Tibial artery (tissue), 4 donors: ENCODE results near the gene ACTL6A.

ENCODE experiments used
- DNase-seq, 2 donors: peaks; one replicate each; pipeline ENCODE4 v3.0.0-alpha.2; 2019
- H3K27ac ChIP-seq, 2 donors: fragments of 200-600 bp; sonication (generic) in 1 of 2; 1 replicate in 1 of 2; 2 replicates in 1 of 2; pipeline ENCODE4 v1.5.1; 2018 to 2019; ENCODE audit warnings: mild to moderate bottlenecking in 1 of 2
- H3K27me3 ChIP-seq, 2 donors: fragments of 200-600 bp; sonication (generic) in 1 of 2; one replicate each; pipeline versions ENCODE4 v1.5.1 to v1.6.0; 2016 to 2019
- H3K36me3 ChIP-seq, 3 donors: fragments of 200-600 bp; sonication (generic) in 2 of 3; one replicate each; pipeline ENCODE4 v1.5.1; 2016 to 2019; ENCODE audit warnings: mild to moderate bottlenecking in 2 of 3
- H3K4me1 ChIP-seq, 4 donors: fragments of 200-600 bp; sonication (generic) in 2 of 4; 1 replicate in 3 of 4; 2 replicates in 1 of 4; pipeline ENCODE4 v1.5.1; 2016 to 2019
- H3K4me3 ChIP-seq, 2 donors: fragments of 200-600 bp; sonication (generic) in 1 of 2; 1 replicate in 1 of 2; 2 replicates in 1 of 2; pipeline ENCODE4 v1.5.1; 2018 to 2019; ENCODE audit warnings: mild to moderate bottlenecking in 2 of 2
- H3K9me3 ChIP-seq, 3 donors: fragments of 200-600 bp; sonication (generic) in 1 of 3; one replicate each; pipeline ENCODE4 v1.5.1; 2016 to 2019
- CTCF ChIP-seq, 2 experiments: fragments of 200-600 bp in 1 of 2; fragments of 450-650 bp in 1 of 2; IDR thresholded peaks; one replicate each; pipeline ENCODE4 v1.5.1; 2017 to 2019; ENCODE audit warnings: antibody characterized with exemption in 2 of 2, mild to moderate bottlenecking in 1 of 2, moderate library complexity in 1 of 2
- intact Hi-C: fragments of 100-400 bp; cut with DNase I; formaldehyde crosslinking; loops from one replicate; pipeline ENCODE4 v1.15.0; 2023; ENCODE audit warnings: low total_unique reads

Gene ACTL6A

GRCh38 chr3:179531576-179531975 lies 31.1 kb upstream of the ACTL6A start:
- Histone ChIP-seq H3K27ac (no peak overlapping the region), H3K27me3 (no peaks in the 10 kb centered on the region), H3K9me3 (no peaks in the 10 kb centered on the region), H3K36me3 (no peaks in the 10 kb centered on the region), H3K4me1 (peaks cover 0 to 12% (median 6%) of the 10 kb centered on the region in 4 donors), H3K4me3 (no peak overlapping the region)
- TF ChIP-seq CTCF (IDR thresholded peaks at IDR 0.05) = no peak
- intact Hi-C loops = no loop called here
- DNase-seq = no peak

GRCh38 chr3:179533274-179533673 lies 29.5 kb upstream of the ACTL6A start:
- Histone ChIP-seq H3K9me3 (no peaks in the 10 kb centered on the region), H3K27ac (no peak overlapping the region), H3K4me1 (no peaks in the 10 kb centered on the region), H3K36me3 (no peaks in the 10 kb centered on the region), H3K4me3 (no peak overlapping the region), H3K27me3 (no peaks in the 10 kb centered on the region)
- TF ChIP-seq CTCF (IDR thresholded peaks at IDR 0.05) = no peak
- intact Hi-C loops = no loop called here
- DNase-seq = no peak

GRCh38 chr3:179536256-179536655 lies 26.5 kb upstream of the ACTL6A start:
- H3K27me3 ChIP-seq = no peaks in the 10 kb centered on the region
- H3K9me3 ChIP-seq = no peaks in the 10 kb centered on the region
- H3K4me3 ChIP-seq = no peak overlapping the region
- no peak for DNase-seq
- no peaks in the 10 kb centered on the region for H3K4me1 ChIP-seq
- TF ChIP-seq CTCF (IDR thresholded peaks at IDR 0.05) = no peak
- H3K36me3 ChIP-seq = no peaks in the 10 kb centered on the region
- H3K27ac ChIP-seq = no peak overlapping the region
- intact Hi-C loops = no loop called here

- Histone ChIP-seq H3K4me3 (no peak overlapping the region), H3K27ac (no peak overlapping the region), H3K4me1 (no peaks in the 10 kb centered on the region), H3K9me3 (no peaks in the 10 kb centered on the region), H3K36me3 (no peaks in the 10 kb centered on the region), H3K27me3 (no peaks in the 10 kb centered on the region)
- no peak for DNase-seq
- intact Hi-C loops = no loop called here
- TF ChIP-seq CTCF (IDR thresholded peaks at IDR 0.05) = no peak
These were observed 21.6 kb upstream of the ACTL6A start for GRCh38 chr3:179541094-179541493.

- intact Hi-C loops = no loop called here
- Histone ChIP-seq H3K9me3 (no peaks in the 10 kb centered on the region), H3K4me1 (no peaks in the 10 kb centered on the region), H3K27ac (no peak overlapping the region), H3K27me3 (no peaks in the 10 kb centered on the region), H3K36me3 (no peaks in the 10 kb centered on the region), H3K4me3 (no peak overlapping the region)
- no peak for DNase-seq
- TF ChIP-seq CTCF (IDR thresholded peaks at IDR 0.05) = no peak
These were observed 21.1 kb upstream of the ACTL6A start for GRCh38 chr3:179541596-179541995.

- intact Hi-C loops = no loop called here
- no peaks in the 10 kb centered on the region for H3K36me3 ChIP-seq
- no peak for TF ChIP-seq CTCF (IDR thresholded peaks at IDR 0.05)
These were observed 20.4 kb upstream of the ACTL6A start for GRCh38 chr3:179542375-179542774.

More at GRCh38 chr3:179542375-179542774, 20.4 kb upstream of the ACTL6A start:
- Histone ChIP-seq H3K9me3 (no peaks in the 10 kb centered on the region), H3K4me3 (no peak overlapping the region), H3K4me1 (no peaks in the 10 kb centered on the region), H3K27me3 (no peaks in the 10 kb centered on the region), H3K27ac (no peak overlapping the region)
- DNase-seq = no peak
